Panc1 (cell line): ENCODE data around the gene CLIC1. TPM values are rescaled to one million over a fixed set of nuclear protein-coding genes. Genes with fewer than 3 reads are reported as not detected.

ENCODE experiments used
- ATAC-seq: fragments of 200-7000 bp; cut with Tn5 transposase; 2 replicates; pipeline ENCODE4 v1.9.1; 2020; ENCODE audit warnings: mild to moderate bottlenecking, moderate library complexity
- BruUV-seq: library from RNA; stranded (reverse); fragments of 400-500 nt; replicated peaks from 2 replicates; lab custom pipeline; 2021; lab: Mats Ljungman, UMichigan
- CTCF ChIA-PET: fragments of 300-600 bp; sonication (Branson Sonifier 250); formaldehyde crosslinking; loops from one replicate; lab custom pipeline; 2022; ENCODE audit warnings: antibody characterized with exemption; lab: Charles Lee
- POLR2A ChIA-PET: fragments of 300-600 bp; sonication (Branson Sonifier 250); formaldehyde crosslinking; loops from one replicate; lab custom pipeline; 2022; ENCODE audit warnings: antibody characterized with exemption; lab: Charles Lee
- DNase-seq: peaks from one replicate; pipeline ENCODE4 v3.0.0-alpha.2; 2010; ENCODE audit warnings: low read depth, low spot score
- H3K27ac ChIP-seq: 2 replicates; pipeline ENCODE4 v1.5.1; 2011; ENCODE audit warnings: mild to moderate bottlenecking, low read length, inconsistent platforms
- H3K27me3 ChIP-seq: fragments of 200-500 bp; sonication (Bioruptor generic); 2 replicates; pipeline ENCODE4 v1.6.0; 2014; ENCODE audit warnings: low read length, inconsistent platforms; ENCODE audit not compliant: control insufficient read depth, insufficient read depth
- H3K36me3 ChIP-seq: fragments of 200-500 bp; sonication (Bioruptor generic); 2 replicates; pipeline ENCODE4 v1.5.1; 2014; ENCODE audit warnings: inconsistent platforms, mild to moderate bottlenecking, low read length, moderate library complexity; ENCODE audit not compliant: control insufficient read depth, insufficient read depth
- H3K4me1 ChIP-seq: 2 replicates; pipeline ENCODE4 v1.5.1; 2011; ENCODE audit warnings: inconsistent platforms, mild to moderate bottlenecking, low read length, moderate library complexity; ENCODE audit not compliant: control insufficient read depth, insufficient read depth
- H3K4me3 ChIP-seq, 2 experiments: 2 replicates each; pipeline ENCODE4 v1.5.1; 2011 to 2012; ENCODE audit warnings: low read depth in 2 of 2, low read length in 2 of 2, mild to moderate bottlenecking in 2 of 2, inconsistent platforms in 1 of 2, moderate library complexity in 1 of 2
- H3K9me3 ChIP-seq: fragments of 200-500 bp; sonication (Bioruptor generic); 2 replicates; pipeline ENCODE4 v1.5.1; 2014; ENCODE audit warnings: low read depth, mild to moderate bottlenecking, inconsistent platforms, low read length, moderate library complexity; ENCODE audit not compliant: control insufficient read depth, insufficient read depth
- CTCF ChIP-seq: fragments of 450-650 bp; IDR thresholded peaks from 2 replicates; pipeline ENCODE4 v1.5.1; 2017; ENCODE audit warnings: mild to moderate bottlenecking
- POLR2AphosphoS5 ChIP-seq: IDR thresholded peaks from 2 replicates; pipeline ENCODE4 v1.6.1; 2012; ENCODE audit warnings: mild to moderate bottlenecking, low read depth, low read length, moderate library complexity
- REST ChIP-seq, 2 experiments: IDR thresholded peaks; 2 replicates each; pipeline ENCODE4 v1.6.1; 2011 to 2012; ENCODE audit warnings: low read depth in 2 of 2, control low read depth in 1 of 2, low read length in 1 of 2, mild to moderate bottlenecking in 1 of 2, moderate library complexity in 1 of 2; ENCODE audit not compliant: insufficient read depth in 1 of 2
- SIN3A ChIP-seq: IDR thresholded peaks from 2 replicates; pipeline ENCODE4 v1.6.1; 2012; ENCODE audit warnings: low read depth, mild to moderate bottlenecking, low read length, moderate library complexity, borderline replicate concordance; ENCODE audit not compliant: insufficient read depth
- TCF7L2 ChIP-seq: IDR thresholded peaks from 2 replicates; pipeline ENCODE4 v1.6.1; 2011; ENCODE audit warnings: mild to moderate bottlenecking, low read depth, low read length, inconsistent platforms
- in situ Hi-C: cut with HindIII; loops from 2 replicates; pipeline ENCODE4 v1.10.0; 2016; ENCODE audit warnings: low sequenced_read_pairs, low pct_unique_long_range_greater_than_20kb
- intact Hi-C: fragments of 100-400 bp; cut with micrococcal nuclease; formaldehyde crosslinking; loops from one replicate; pipeline ENCODE4 v1.10.0; 2022; ENCODE audit not compliant: unreplicated experiment
- total RNA-seq: library from RNA; stranded (reverse); gene quantifications from one replicate; pipeline ENCODE4 v1.2.1, GENCODE V29; 2021; ENCODE audit not compliant: unreplicated experiment

CLIC1 gene
- total RNA-seq, 1 experiment from 2014 or later = 583 TPM

- BruUV-seq = no TSS peak
- DNase-seq (no peak), ATAC-seq (no peak)
- Histone ChIP-seq H3K36me3 (peaks cover 3% of the 10 kb centered on the region), H3K4me1 (peaks cover 5% of the 10 kb centered on the region; the same call in 1 of the 2 replicates), H3K27ac (no peak overlapping the region), H3K9me3 (no peaks in the 10 kb centered on the region), H3K27me3 (no peaks in the 10 kb centered on the region), H3K4me3 (no peak overlapping the region)
- no peak for TF ChIP-seq POLR2AphosphoS5
- TF ChIP-seq SIN3A = no peak
- intact Hi-C loops (no loop called here), in situ Hi-C loops (no loop called here)
- ChIA-PET POLR2A (interaction anchor here (0.5 kb wide), 1 partner anchor 65 kb away, joined by 4 read pairs; no protein-coding TSS in a partner anchor), CTCF (no interaction called here)
These were observed 12.2 kb downstream of the CLIC1 start for GRCh38 chr6:31723980-31724691.

- H3K4me3 ChIP-seq = no peak within 1 kb of the TSS
- CTCF ChIA-PET = no interaction called here
- 0 out of 2 replicates have a peak, but pooled peaks cover under 1% of the 10 kb centered on the region for H3K4me1 ChIP-seq
- DNase-seq = no peak
- intact Hi-C loops (no loop called here), in situ Hi-C loops (no loop called here)
- no peaks in the 10 kb centered on the region for H3K9me3 ChIP-seq
- H3K36me3 ChIP-seq = peaks cover 3% of the 10 kb centered on the region
- ATAC-seq = no peak
- no peak within 1 kb of the TSS for H3K27ac ChIP-seq
- H3K27me3 ChIP-seq = no peaks in the 10 kb centered on the region
- no peak for TF ChIP-seq SIN3A
- TF ChIP-seq POLR2AphosphoS5 = no peak
- TF ChIP-seq REST (IDR thresholded peaks at IDR 0.05; ENCODE audit: insufficient read depth in 1 of 2, low read depth in 2 of 2, low read length in 1 of 2) = no peak
- TF ChIP-seq TCF7L2 = no peak
- no peak for TF ChIP-seq CTCF
- POLR2A ChIA-PET = interaction anchor here (0.5 kb wide), 1 partner anchor 65 kb away, joined by 4 read pairs; no protein-coding TSS in a partner anchor
- BruUV-seq = no TSS peak
These were observed 12.9 kb downstream of the CLIC1 start, which contains the start of gene MPIG6B for GRCh38 chr6:31723245-31723979. TSS of gene MPIG6B (plus strand) at chr6:31723373. CDS start at chr6:31723384, 11 bp downstream.
